Measurements from ENCODE around the gene FOXO4.

FOXO4 gene

GRCh38 chrX:71098951-71099506, 3.4 kb downstream of the FOXO4 start:
- peaks cover 0 to 30% (median 10%) of the 10 kb centered on the region in 3 experiments for H3K27me3 ChIP-seq (ENCODE audit: control insufficient read depth in 3 of 3, insufficient read depth in 3 of 3, low read depth in 1 of 3, low read length in 3 of 3)
- H3K4ac ChIP-seq (ENCODE audit: low read length), result no peak overlapping the region
- no peak overlapping the region for H2AFZ ChIP-seq (ENCODE audit: low read length)
- no CpG with 5 or more reads among the region's 5 CpGs for WGBS, 2 donors (ENCODE audit: extremely low coverage in 2 of 2, insufficient read length in 2 of 2, insufficient replicate concordance in 1 of 2)
- no peak overlapping the region for H2BK5ac ChIP-seq (ENCODE audit: low read length)
- no peak overlapping the region for H4K8ac ChIP-seq (ENCODE audit: low read depth, low read length)
- H3K4me3 ChIP-seq (ENCODE audit: low read length in 2 of 2), result no peak overlapping the region
- H2BK15ac ChIP-seq (ENCODE audit: low read length), result no peak overlapping the region
- DNase-seq (ENCODE audit: low spot score), result no peak
- no peaks in the 10 kb centered on the region for H3K9me3 ChIP-seq (replicated peaks in 1 of 2; ENCODE audit: control insufficient read depth in 2 of 2, insufficient read depth in 1 of 2, low read depth in 1 of 2, low read length in 2 of 2)
- H3K9ac ChIP-seq (ENCODE audit: low read depth, low read length, poor library complexity), result no peak overlapping the region
- H3K18ac ChIP-seq (ENCODE audit: low read length), result no peak overlapping the region
- H2BK12ac ChIP-seq (ENCODE audit: low read length), result no peak overlapping the region
- no peak overlapping the region for H2BK120ac ChIP-seq (ENCODE audit: low read depth, low read length)
- H3K27ac ChIP-seq (replicated peaks; ENCODE audit: low read length), result no peak overlapping the region
- H2AK5ac ChIP-seq (ENCODE audit: low read depth, low read length), result no peak overlapping the region
- no peaks in the 10 kb centered on the region for H3K79me1 ChIP-seq (ENCODE audit: low read depth, low read length)
- H4K91ac ChIP-seq (ENCODE audit: low read depth, low read length, poor library complexity), result no peak overlapping the region
- H3K4me2 ChIP-seq (ENCODE audit: insufficient read depth, low read length, poor library complexity, severe bottlenecking), result no peak overlapping the region
- H3K36me3 ChIP-seq (replicated peaks in 1 of 2; ENCODE audit: control insufficient read depth in 2 of 2, insufficient read depth in 2 of 2, low read length in 2 of 2), result no peaks in the 10 kb centered on the region
- H3K23ac ChIP-seq (ENCODE audit: low read depth, low read length, poor library complexity), result no peak overlapping the region
- peaks cover 10 to 13% of the 10 kb centered on the region in 2 donors for H3K4me1 ChIP-seq (ENCODE audit: control insufficient read depth in 2 of 2, insufficient read depth in 1 of 2, low read depth in 1 of 2, low read length in 2 of 2)
- no peak overlapping the region for H3K14ac ChIP-seq (ENCODE audit: low read length)

DNA sequence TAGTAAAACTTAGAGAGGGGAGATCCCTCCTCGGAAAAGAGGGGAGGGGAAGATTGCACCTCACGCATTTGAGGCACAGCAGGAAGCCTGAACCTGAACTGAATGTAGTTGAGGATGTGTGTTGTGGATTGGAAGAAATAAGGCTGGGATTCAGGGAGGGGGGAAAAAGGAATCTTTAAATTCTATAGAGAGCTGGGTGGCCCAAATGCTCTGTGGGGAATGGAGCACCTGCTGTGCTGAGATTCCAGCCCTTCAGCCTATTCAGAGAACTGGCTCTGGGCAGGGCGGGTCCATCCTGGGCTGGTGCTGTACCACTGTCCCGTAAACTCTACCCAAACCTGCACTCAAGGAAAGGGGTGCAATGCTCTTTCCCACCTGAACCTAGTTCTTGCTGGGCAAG, 4.1 kb downstream of the FOXO4 start:
- Histone ChIP-seq H2BK5ac (ENCODE audit: low read length) (no peak overlapping the region), H3K4me3 (ENCODE audit: low read length in 2 of 2) (no peak overlapping the region), H3K79me1 (ENCODE audit: low read depth, low read length) (no peaks in the 10 kb centered on the region), H3K9ac (ENCODE audit: low read depth, low read length, poor library complexity) (no peak overlapping the region), H3K23ac (ENCODE audit: low read depth, low read length, poor library complexity) (no peak overlapping the region), H2AFZ (ENCODE audit: low read length) (no peak overlapping the region), H4K91ac (ENCODE audit: low read depth, low read length, poor library complexity) (no peak overlapping the region), H3K4me2 (ENCODE audit: insufficient read depth, low read length, poor library complexity, severe bottlenecking) (no peak overlapping the region), H2BK12ac (ENCODE audit: low read length) (no peak overlapping the region), H3K36me3 (replicated peaks in 1 of 2; ENCODE audit: control insufficient read depth in 2 of 2, insufficient read depth in 2 of 2, low read length in 2 of 2) (no peaks in the 10 kb centered on the region), H3K14ac (ENCODE audit: low read length) (no peak overlapping the region), H3K4me1 (ENCODE audit: control insufficient read depth in 2 of 2, insufficient read depth in 1 of 2, low read depth in 1 of 2, low read length in 2 of 2) (peaks cover 17% of the 10 kb centered on the region in 2 donors), H3K27me3 (ENCODE audit: control insufficient read depth in 3 of 3, insufficient read depth in 3 of 3, low read depth in 1 of 3, low read length in 3 of 3) (peaks cover 0 to 30% (median 10%) of the 10 kb centered on the region in 3 experiments), H2BK15ac (ENCODE audit: low read length) (no peak overlapping the region), H2BK120ac (ENCODE audit: low read depth, low read length) (no peak overlapping the region), H2AK5ac (ENCODE audit: low read depth, low read length) (no peak overlapping the region), H3K9me3 (replicated peaks in 1 of 2; ENCODE audit: control insufficient read depth in 2 of 2, insufficient read depth in 1 of 2, low read depth in 1 of 2, low read length in 2 of 2) (no peaks in the 10 kb centered on the region), H3K4ac (ENCODE audit: low read length) (no peak overlapping the region), H3K27ac (replicated peaks; ENCODE audit: low read length) (no peak overlapping the region), H4K8ac (ENCODE audit: low read depth, low read length) (no peak overlapping the region), H3K18ac (ENCODE audit: low read length) (no peak overlapping the region)
- WGBS, 2 donors (ENCODE audit: extremely low coverage in 2 of 2, insufficient read length in 2 of 2, insufficient replicate concordance in 1 of 2), result no CpG with 5 or more reads among the region's 4 CpGs
- no peak for DNase-seq (ENCODE audit: low spot score)

DNA sequence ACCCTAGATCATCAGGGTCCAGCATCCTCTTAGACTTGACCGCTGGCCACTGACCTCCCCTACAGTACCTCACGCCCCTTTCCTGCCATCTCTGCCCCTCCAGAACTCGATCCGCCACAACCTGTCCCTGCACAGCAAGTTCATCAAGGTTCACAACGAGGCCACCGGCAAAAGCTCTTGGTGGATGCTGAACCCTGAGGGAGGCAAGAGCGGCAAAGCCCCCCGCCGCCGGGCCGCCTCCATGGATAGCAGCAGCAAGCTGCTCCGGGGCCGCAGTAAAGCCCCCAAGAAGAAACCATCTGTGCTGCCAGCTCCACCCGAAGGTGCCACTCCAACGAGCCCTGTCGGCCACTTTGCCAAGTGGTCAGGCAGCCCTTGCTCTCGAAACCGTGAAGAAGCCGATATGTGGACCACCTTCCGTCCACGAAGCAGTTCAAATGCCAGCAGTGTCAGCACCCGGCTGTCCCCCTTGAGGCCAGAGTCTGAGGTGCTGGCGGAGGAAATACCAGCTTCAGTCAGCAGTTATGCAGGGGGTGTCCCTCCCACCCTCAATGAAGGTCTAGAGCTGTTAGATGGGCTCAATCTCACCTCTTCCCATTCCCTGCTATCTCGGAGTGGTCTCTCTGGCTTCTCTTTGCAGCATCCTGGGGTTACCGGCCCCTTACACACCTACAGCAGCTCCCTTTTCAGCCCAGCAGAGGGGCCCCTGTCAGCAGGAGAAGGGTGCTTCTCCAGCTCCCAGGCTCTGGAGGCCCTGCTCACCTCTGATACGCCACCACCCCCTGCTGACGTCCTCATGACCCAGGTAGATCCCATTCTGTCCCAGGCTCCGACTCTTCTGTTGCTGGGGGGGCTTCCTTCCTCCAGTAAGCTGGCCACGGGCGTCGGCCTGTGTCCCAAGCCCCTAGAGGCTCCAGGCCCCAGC, 5.2 kb downstream of the FOXO4 start:
- no peaks in the 10 kb centered on the region for H3K79me1 ChIP-seq (ENCODE audit: low read depth, low read length)
- H2BK5ac ChIP-seq (ENCODE audit: low read length), result no peak overlapping the region
- H4K8ac ChIP-seq (ENCODE audit: low read depth, low read length), result no peak overlapping the region
- no peak for DNase-seq (ENCODE audit: low spot score)
- H2BK12ac ChIP-seq (ENCODE audit: low read length), result no peak overlapping the region
- no peak overlapping the region for H3K14ac ChIP-seq (ENCODE audit: low read length)
- H3K18ac ChIP-seq (ENCODE audit: low read length), result no peak overlapping the region
- H3K4me1 ChIP-seq (ENCODE audit: control insufficient read depth in 2 of 2, insufficient read depth in 1 of 2, low read depth in 1 of 2, low read length in 2 of 2), result peaks cover 17% of the 10 kb centered on the region in 2 donors
- H3K36me3 ChIP-seq (replicated peaks in 1 of 2; ENCODE audit: control insufficient read depth in 2 of 2, insufficient read depth in 2 of 2, low read length in 2 of 2), result no peaks in the 10 kb centered on the region
- H3K4me3 ChIP-seq (ENCODE audit: low read length in 2 of 2), result no peak overlapping the region
- no peak overlapping the region for H3K23ac ChIP-seq (ENCODE audit: low read depth, low read length, poor library complexity)
- no peak overlapping the region for H2AFZ ChIP-seq (ENCODE audit: low read length)
- no peaks in the 10 kb centered on the region for H3K9me3 ChIP-seq (replicated peaks in 1 of 2; ENCODE audit: control insufficient read depth in 2 of 2, insufficient read depth in 1 of 2, low read depth in 1 of 2, low read length in 2 of 2)
- no peak overlapping the region for H2BK15ac ChIP-seq (ENCODE audit: low read length)
- H3K27ac ChIP-seq (replicated peaks; ENCODE audit: low read length), result no peak overlapping the region
- no peak overlapping the region for H2AK5ac ChIP-seq (ENCODE audit: low read depth, low read length)
- H3K9ac ChIP-seq (ENCODE audit: low read depth, low read length, poor library complexity), result no peak overlapping the region
- H3K4me2 ChIP-seq (ENCODE audit: insufficient read depth, low read length, poor library complexity, severe bottlenecking), result no peak overlapping the region
- no peak overlapping the region for H2BK120ac ChIP-seq (ENCODE audit: low read depth, low read length)
- H3K4ac ChIP-seq (ENCODE audit: low read length), result no peak overlapping the region
- WGBS, 2 donors (ENCODE audit: extremely low coverage in 2 of 2, insufficient read length in 2 of 2, insufficient replicate concordance in 1 of 2), result no CpG with 5 or more reads among the region's 31 CpGs
- H4K91ac ChIP-seq (ENCODE audit: low read depth, low read length, poor library complexity), result no peak overlapping the region
- peaks cover 0 to 30% (median 10%) of the 10 kb centered on the region in 3 experiments for H3K27me3 ChIP-seq (ENCODE audit: control insufficient read depth in 3 of 3, insufficient read depth in 3 of 3, low read depth in 1 of 3, low read length in 3 of 3)

- Histone ChIP-seq H2BK15ac (ENCODE audit: low read length) (no peak overlapping the region), H2BK5ac (ENCODE audit: low read length) (no peak overlapping the region), H2BK120ac (ENCODE audit: low read depth, low read length) (no peak overlapping the region), H3K14ac (ENCODE audit: low read length) (no peak overlapping the region), H3K9ac (ENCODE audit: low read depth, low read length, poor library complexity) (no peak overlapping the region), H3K4ac (ENCODE audit: low read length) (no peak overlapping the region), H3K4me3 (ENCODE audit: low read length in 2 of 2) (no peak overlapping the region), H2AK5ac (ENCODE audit: low read depth, low read length) (no peak overlapping the region), H3K9me3 (replicated peaks in 1 of 2; ENCODE audit: control insufficient read depth in 2 of 2, insufficient read depth in 1 of 2, low read depth in 1 of 2, low read length in 2 of 2) (no peaks in the 10 kb centered on the region), H2BK12ac (ENCODE audit: low read length) (no peak overlapping the region), H3K23ac (ENCODE audit: low read depth, low read length, poor library complexity) (no peak overlapping the region), H4K8ac (ENCODE audit: low read depth, low read length) (no peak overlapping the region), H3K4me1 (ENCODE audit: control insufficient read depth in 2 of 2, insufficient read depth in 1 of 2, low read depth in 1 of 2, low read length in 2 of 2) (peaks cover 16 to 17% of the 10 kb centered on the region in 2 donors), H3K36me3 (replicated peaks in 1 of 2; ENCODE audit: control insufficient read depth in 2 of 2, insufficient read depth in 2 of 2, low read length in 2 of 2) (no peaks in the 10 kb centered on the region), H2AFZ (ENCODE audit: low read length) (no peak overlapping the region), H4K91ac (ENCODE audit: low read depth, low read length, poor library complexity) (no peak overlapping the region), H3K79me1 (ENCODE audit: low read depth, low read length) (no peaks in the 10 kb centered on the region), H3K27ac (replicated peaks; ENCODE audit: low read length) (no peak overlapping the region), H3K4me2 (ENCODE audit: insufficient read depth, low read length, poor library complexity, severe bottlenecking) (no peak overlapping the region), H3K18ac (ENCODE audit: low read length) (no peak overlapping the region), H3K27me3 (ENCODE audit: control insufficient read depth in 3 of 3, insufficient read depth in 3 of 3, low read depth in 1 of 3, low read length in 3 of 3) (peaks cover 0 to 20% (median 2%) of the 10 kb centered on the region in 3 experiments)
- DNase-seq (ENCODE audit: low spot score), result no peak
- no CpG with 5 or more reads among the region's 3 CpGs for WGBS, 2 donors (ENCODE audit: extremely low coverage in 2 of 2, insufficient read length in 2 of 2, insufficient replicate concordance in 1 of 2)
These were observed 6.6 kb downstream of the FOXO4 start for GRCh38 chrX:71102292-71102691.
